HepG2 (cell line): Measurements from ENCODE around the gene FER1L5. TPM values are rescaled to one million over a fixed set of nuclear protein-coding genes. Genes with fewer than 3 reads are reported as not detected.
A peak's percentile ranks its signal among the peaks of the same experiment; 100 is the strongest.

Experiments
- ATF7 ChIP-seq, 2 experiments: fragments of 450-650 bp in 1 of 2; sonication (generic) in 1 of 2; formaldehyde crosslinking in 1 of 2; IDR thresholded peaks; 2 replicates each; pipeline versions ENCODE4 v1.4.0 to v1.6.1; 2016 to 2020; ENCODE audit warnings: antibody characterized with exemption in 1 of 2, mild to moderate bottlenecking in 1 of 2, missing genetic modification reagents in 1 of 2
- ATF7-NPFF ChIP-seq: sonication (generic); formaldehyde crosslinking; IDR thresholded peaks from 2 replicates; pipeline ENCODE4 v1.8.1; 2023; ENCODE audit warnings: mild to moderate bottlenecking, low read depth, missing genetic modification reagents, moderate library complexity
- CEBPG ChIP-seq: IDR thresholded peaks from 2 replicates; pipeline ENCODE4 v1.6.1; 2016
- CREB1 ChIP-seq, 2 experiments: fragments of 450-650 bp in 1 of 2; IDR thresholded peaks; 2 replicates each; pipeline ENCODE4 v1.6.1; 2016 to 2017; ENCODE audit warnings: control low read depth in 1 of 2, mild to moderate bottlenecking in 1 of 2, missing compliant biosample characterization in 1 of 2, missing genetic modification characterization in 1 of 2
- FOXP4 ChIP-seq: sonication (generic); formaldehyde crosslinking; IDR thresholded peaks from 2 replicates; pipeline ENCODE4 v1.4.0; 2020; ENCODE audit warnings: missing genetic modification reagents
- GLI4 ChIP-seq: sonication (generic); formaldehyde crosslinking; IDR thresholded peaks from 2 replicates; pipeline ENCODE4 v1.5.1; 2020; ENCODE audit warnings: missing genetic modification reagents, mild to moderate bottlenecking, moderate library complexity, borderline replicate concordance
- HDAC1 ChIP-seq: sonication (generic); formaldehyde crosslinking; IDR thresholded peaks from 2 replicates; pipeline ENCODE4 v1.5.1; 2020; ENCODE audit warnings: mild to moderate bottlenecking, missing genetic modification reagents
- HNF1A ChIP-seq, 2 experiments: sonication (generic) in 1 of 2; formaldehyde crosslinking in 1 of 2; IDR thresholded peaks; 2 replicates each; pipeline versions ENCODE4 v1.4.0 to v1.6.1; 2016 to 2020; ENCODE audit warnings: borderline replicate concordance in 1 of 2, low read depth in 1 of 2, mild to moderate bottlenecking in 1 of 2, missing genetic modification reagents in 1 of 2
- HOMEZ ChIP-seq: IDR thresholded peaks from 2 replicates; pipeline ENCODE4 v1.6.1; 2016; ENCODE audit warnings: low read depth
- HOXA5 ChIP-seq: sonication (generic); formaldehyde crosslinking; IDR thresholded peaks from 2 replicates; pipeline ENCODE4 v1.4.0; 2020; ENCODE audit warnings: missing genetic modification reagents
- KLF6 ChIP-seq: IDR thresholded peaks from 2 replicates; pipeline ENCODE4 v1.8.0; 2016; ENCODE audit warnings: missing biosample characterization, missing genetic modification reagents
- KLF9 ChIP-seq: IDR thresholded peaks from 2 replicates; pipeline ENCODE4 v1.6.1; 2016; ENCODE audit warnings: low read depth
- MED1 ChIP-seq: sonication (generic); formaldehyde crosslinking; IDR thresholded peaks from 2 replicates; pipeline ENCODE4 v1.4.0; 2020; ENCODE audit warnings: missing genetic modification reagents
- SOX13 ChIP-seq, 3 experiments: fragments of 450-650 bp in 1 of 3; sonication (generic) in 1 of 3; formaldehyde crosslinking in 1 of 3; IDR thresholded peaks in 2 of 3; conservative IDR thresholded peaks in 1 of 3; 2 replicates each; pipeline versions ENCODE4 v1.5.0 to v1.6.1; 2016 to 2020; ENCODE audit warnings: antibody characterized with exemption in 1 of 3, mild to moderate bottlenecking in 1 of 3, missing compliant biosample characterization in 1 of 3, missing genetic modification reagents in 1 of 3, moderate library complexity in 1 of 3
- SOX6 ChIP-seq, 2 experiments: fragments of 450-650 bp in 1 of 2; sonication (generic) in 1 of 2; formaldehyde crosslinking in 1 of 2; IDR thresholded peaks; 2 replicates each; pipeline versions ENCODE4 v1.4.0 to v1.6.1; 2017 to 2020; ENCODE audit warnings: antibody characterized with exemption in 1 of 2, mild to moderate bottlenecking in 1 of 2, missing genetic modification reagents in 1 of 2
- ZBTB7B ChIP-seq: sonication (generic); formaldehyde crosslinking; IDR thresholded peaks from 2 replicates; pipeline ENCODE4 v1.4.0; 2020; ENCODE audit warnings: missing genetic modification reagents
- ZNF256 ChIP-seq: sonication (generic); formaldehyde crosslinking; conservative IDR thresholded peaks from 2 replicates; pipeline ENCODE4 v1.4.0; 2020; ENCODE audit warnings: missing genetic modification reagents
- ZNF550 ChIP-seq: sonication (generic); formaldehyde crosslinking; IDR thresholded peaks from 2 replicates; pipeline ENCODE4 v1.4.0; 2020; ENCODE audit warnings: mild to moderate bottlenecking, missing genetic modification reagents, borderline replicate concordance
- ZNF629 ChIP-seq: sonication (generic); formaldehyde crosslinking; conservative IDR thresholded peaks from 2 replicates; pipeline ENCODE4 v1.5.0; 2020; ENCODE audit warnings: missing genetic modification reagents
- polyA plus RNA-seq, 8 experiments: library from polyadenylated mRNA; depleted of rRNA in 3 of 8; stranded (reverse) in 7 of 8; unstranded in 1 of 8; fragments of >200 nt; fragmentation: Illumina TruSeq in 4 of 8; extraction: Trizol in 4 of 8; gene quantifications; 2 replicates each; pipeline versions ENCODE4 v1.2.1 to v1.2.3, GENCODE V29; 2011 to 2016; ENCODE audit warnings: low read depth in 4 of 8, missing spikeins in 1 of 8, mixed read lengths in 1 of 8; ENCODE audit not compliant: insufficient read depth in 1 of 8
- total RNA-seq, 5 experiments: library from RNA; depleted of rRNA; stranded (reverse); fragments of >200 nt; fragmentation: Illumina TruSeq; extraction: Trizol; gene quantifications; 2 replicates each; pipeline ENCODE4 v1.2.3, GENCODE V29; 2016; ENCODE audit warnings: low read depth in 1 of 5
- TF ChIP-seq, protein P1 (sequence below): sonication (generic); formaldehyde crosslinking; IDR thresholded peaks from 2 replicates; pipeline ENCODE4 v1.8.1; 2023; ENCODE audit warnings: mild to moderate bottlenecking, moderate library complexity, missing genetic modification reagents

Gene FER1L5
- total and polyA plus RNA-seq, 2 of the 13 experiments (the other 11 are each of a cell fraction or from before 2014, with no cell fraction given): 0.02 to 0.08 TPM

DNA sequence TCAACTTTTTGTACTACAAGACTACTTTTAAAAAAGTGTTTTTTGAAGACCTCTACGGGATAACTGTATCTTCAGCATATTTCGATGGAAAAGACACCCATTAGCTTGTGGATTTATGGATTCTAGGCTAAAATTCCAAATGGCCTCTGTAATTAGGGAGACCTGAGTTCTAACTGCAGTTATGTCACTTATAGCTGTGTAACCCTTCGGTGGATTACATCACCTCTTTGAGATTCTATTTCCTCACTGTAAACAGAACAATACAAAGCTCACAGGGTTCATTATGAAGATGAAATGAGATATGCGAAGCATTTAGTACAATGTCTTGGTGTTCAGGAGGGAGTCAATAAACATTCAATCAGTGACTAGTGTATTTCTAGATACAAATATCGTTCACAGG, 73.1 kb downstream of the FER1L5 start (continued):
- peak; percentile 37; the same call in 1 of the 2 replicates for TF ChIP-seq HOMEZ
- peak; percentile 65; the same call in 1 of the 2 replicates for TF ChIP-seq KLF6
- TF ChIP-seq MED1 (CRISPR knock-in tag): peak; percentile 33; the same call in 1 of the 2 replicates
- TF ChIP-seq CREB1 (IDR thresholded peaks at IDR 0.05): 0 out of 2 replicates have a peak, but pooled peaks have one; percentile 20
- TF ChIP-seq CREB1 (CRISPR knock-in tag; IDR thresholded peaks at IDR 0.05): no peak
- no peak for TF ChIP-seq HNF1A (IDR thresholded peaks at IDR 0.05; ENCODE audit: low read depth)
- TF ChIP-seq HNF1A (CRISPR knock-in tag; IDR thresholded peaks at IDR 0.05; ENCODE audit: borderline replicate concordance): no peak
- TF ChIP-seq ZNF256 (CRISPR knock-in tag): no peak
- TF ChIP-seq HDAC1 (CRISPR knock-in tag): no peak
- no peak for TF ChIP-seq GLI4 (CRISPR knock-in tag)
- no peak for TF ChIP-seq SOX6 (IDR thresholded peaks at IDR 0.05)
- TF ChIP-seq SOX6 (CRISPR knock-in tag; IDR thresholded peaks at IDR 0.05): peak; percentile 82
- no peak for TF ChIP-seq ATF7-NPFF (CRISPR knock-in tag)
- TF ChIP-seq FOXP4 (CRISPR knock-in tag): peak; percentile 37; the same call in 1 of the 2 replicates
- TF ChIP-seq ZNF550 (CRISPR knock-in tag): no peak
- TF ChIP-seq SOX13 (IDR thresholded peaks at IDR 0.05): no peak
- peak in 1 of 2 experiments; percentile 81; a peak in 2 of 4 replicates for TF ChIP-seq SOX13 (CRISPR knock-in tag; conservative IDR thresholded peaks at IDR 0.05 in 1 of 2, IDR thresholded peaks at IDR 0.05 in 1 of 2)
- TF ChIP-seq CEBPG (CRISPR knock-in tag): peak; percentile 93
- no peak for TF ChIP-seq ZNF629
- no peak for TF ChIP-seq KLF9 (CRISPR knock-in tag)
- TF ChIP-seq, protein P1, sequence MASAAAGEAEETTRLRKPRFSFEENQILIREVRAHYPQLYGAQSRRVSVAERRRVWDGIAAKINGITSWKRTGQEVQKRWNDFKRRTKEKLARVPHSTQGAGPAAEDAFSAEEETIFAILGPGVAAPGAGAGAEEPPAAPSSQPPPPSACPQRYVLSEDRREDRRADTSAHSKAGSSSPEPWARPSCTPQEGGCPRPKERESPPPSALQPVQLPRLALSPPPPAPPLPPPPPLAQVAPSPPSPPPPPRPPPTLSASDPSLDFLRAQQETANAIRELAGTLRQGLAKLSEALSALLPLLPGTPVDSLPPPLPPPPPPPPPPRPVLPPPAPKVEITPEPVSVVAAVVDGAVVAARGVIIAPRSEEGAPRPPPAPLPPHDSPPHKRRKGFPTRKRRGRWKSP (CRISPR knock-in tag): peak; percentile 31; the same call in 1 of the 2 replicates
- TF ChIP-seq HOXA5: 0 out of 2 replicates have a peak, but pooled peaks have one; percentile 53
- peak; percentile 89 for TF ChIP-seq ATF7 (IDR thresholded peaks at IDR 0.05)
- no peak for TF ChIP-seq ATF7 (CRISPR knock-in tag; IDR thresholded peaks at IDR 0.05)
- TF ChIP-seq ZBTB7B: no peak
